ENCODE results near the gene MNDA.

DNA sequence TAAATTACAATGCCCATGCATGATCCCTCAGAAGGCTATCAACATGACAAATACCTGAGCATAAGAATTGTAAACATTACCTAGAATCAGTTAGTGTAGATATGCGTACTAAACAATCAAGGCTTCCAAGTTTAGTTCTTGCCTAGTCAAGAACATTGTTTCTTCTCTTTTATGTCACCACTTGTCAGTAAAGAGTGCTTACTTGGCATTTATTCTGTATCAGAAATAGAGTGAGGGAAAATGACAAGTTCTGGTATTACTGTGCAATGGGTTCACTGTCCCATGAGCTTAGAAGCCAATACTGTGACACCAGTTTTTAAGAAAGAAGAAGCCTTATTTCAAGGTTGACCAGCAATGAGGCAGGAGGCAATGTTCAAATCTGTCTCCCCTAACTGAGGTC, 27.5 kb upstream of the MNDA start:
- TF ChIP-seq, protein P1, sequence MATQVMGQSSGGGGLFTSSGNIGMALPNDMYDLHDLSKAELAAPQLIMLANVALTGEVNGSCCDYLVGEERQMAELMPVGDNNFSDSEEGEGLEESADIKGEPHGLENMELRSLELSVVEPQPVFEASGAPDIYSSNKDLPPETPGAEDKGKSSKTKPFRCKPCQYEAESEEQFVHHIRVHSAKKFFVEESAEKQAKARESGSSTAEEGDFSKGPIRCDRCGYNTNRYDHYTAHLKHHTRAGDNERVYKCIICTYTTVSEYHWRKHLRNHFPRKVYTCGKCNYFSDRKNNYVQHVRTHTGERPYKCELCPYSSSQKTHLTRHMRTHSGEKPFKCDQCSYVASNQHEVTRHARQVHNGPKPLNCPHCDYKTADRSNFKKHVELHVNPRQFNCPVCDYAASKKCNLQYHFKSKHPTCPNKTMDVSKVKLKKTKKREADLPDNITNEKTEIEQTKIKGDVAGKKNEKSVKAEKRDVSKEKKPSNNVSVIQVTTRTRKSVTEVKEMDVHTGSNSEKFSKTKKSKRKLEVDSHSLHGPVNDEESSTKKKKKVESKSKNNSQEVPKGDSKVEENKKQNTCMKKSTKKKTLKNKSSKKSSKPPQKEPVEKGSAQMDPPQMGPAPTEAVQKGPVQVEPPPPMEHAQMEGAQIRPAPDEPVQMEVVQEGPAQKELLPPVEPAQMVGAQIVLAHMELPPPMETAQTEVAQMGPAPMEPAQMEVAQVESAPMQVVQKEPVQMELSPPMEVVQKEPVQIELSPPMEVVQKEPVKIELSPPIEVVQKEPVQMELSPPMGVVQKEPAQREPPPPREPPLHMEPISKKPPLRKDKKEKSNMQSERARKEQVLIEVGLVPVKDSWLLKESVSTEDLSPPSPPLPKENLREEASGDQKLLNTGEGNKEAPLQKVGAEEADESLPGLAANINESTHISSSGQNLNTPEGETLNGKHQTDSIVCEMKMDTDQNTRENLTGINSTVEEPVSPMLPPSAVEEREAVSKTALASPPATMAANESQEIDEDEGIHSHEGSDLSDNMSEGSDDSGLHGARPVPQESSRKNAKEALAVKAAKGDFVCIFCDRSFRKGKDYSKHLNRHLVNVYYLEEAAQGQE (IDR thresholded peaks at IDR 0.05; ENCODE audit: low read depth), result no peak
- TF ChIP-seq ZBTB7A (IDR thresholded peaks at IDR 0.05; ENCODE audit: low read depth) (no peak), TCF12 (IDR thresholded peaks at IDR 0.05; ENCODE audit: low read depth) (no peak), YY1 (IDR thresholded peaks at IDR 0.05; ENCODE audit: low read depth) (no peak), EP300 (IDR thresholded peaks at IDR 0.05; ENCODE audit: borderline replicate concordance) (no peak)
- TF ChIP-seq, protein P2, sequence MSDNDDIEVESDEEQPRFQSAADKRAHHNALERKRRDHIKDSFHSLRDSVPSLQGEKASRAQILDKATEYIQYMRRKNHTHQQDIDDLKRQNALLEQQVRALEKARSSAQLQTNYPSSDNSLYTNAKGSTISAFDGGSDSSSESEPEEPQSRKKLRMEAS (IDR thresholded peaks at IDR 0.05), result no peak
